Measurements from ENCODE around the gene FKBP14.
"Not testable (repeated sequence)": the region's sequence is repeated elsewhere in the genome, so short reads cannot be mapped to it uniquely, and the experiment has no call there.

Gene FKBP14

DNA sequence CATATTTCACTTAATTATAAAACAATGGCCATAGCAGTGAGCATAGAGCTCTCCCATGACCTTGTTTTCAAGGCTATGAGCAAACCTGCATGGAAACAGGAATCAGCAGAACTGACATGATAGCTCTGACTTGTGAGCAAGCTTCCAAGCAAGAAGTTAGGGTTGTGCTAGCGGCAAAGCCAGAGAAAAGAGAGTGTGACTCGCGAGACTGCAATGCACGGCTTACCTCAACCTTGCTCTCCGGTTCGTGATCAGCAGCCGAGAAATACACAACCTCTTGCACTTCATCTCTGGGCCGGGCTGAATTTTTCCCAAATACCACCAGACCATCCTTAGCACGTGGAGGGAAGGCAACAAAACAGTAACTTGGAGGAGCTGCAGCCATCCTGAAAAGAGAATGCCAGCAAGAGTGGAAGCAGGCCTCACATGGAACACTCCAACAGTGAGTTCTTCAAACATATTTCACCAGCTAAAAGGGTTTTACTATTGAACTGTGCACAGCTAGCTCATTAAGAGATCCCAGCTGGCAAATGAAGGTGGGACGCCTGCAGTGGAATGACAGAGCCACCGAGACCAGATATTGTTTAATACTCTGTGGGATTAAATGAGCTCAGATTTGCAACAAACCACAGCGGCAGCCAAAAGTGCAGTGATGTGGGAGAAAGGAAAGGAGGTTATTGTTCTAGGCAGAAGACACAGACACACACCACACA lies 57.7 kb downstream of the FKBP14 start:
- Histone ChIP-seq H3K4me1 (ENCODE audit: insufficient read depth, poor library complexity, severe bottlenecking) (peaks cover 2% of the 10 kb centered on the region), H3K4me3 (ENCODE audit: severe bottlenecking) (no peak overlapping the region), H3K27me3 (ENCODE audit: insufficient read depth, poor library complexity, severe bottlenecking) (no peaks in the 10 kb centered on the region), H3K36me3 (ENCODE audit: low read depth) (peaks cover 43% of the 10 kb centered on the region), H3K9me3 (ENCODE audit: severe bottlenecking) (peaks cover 2% of the 10 kb centered on the region), H3K27ac (ENCODE audit: poor library complexity, severe bottlenecking) (no peak overlapping the region)
- DNase-seq (ENCODE audit: low spot score) (no peak), ATAC-seq (ENCODE audit: low read depth) (no peak)
- TF ChIP-seq, protein P1, sequence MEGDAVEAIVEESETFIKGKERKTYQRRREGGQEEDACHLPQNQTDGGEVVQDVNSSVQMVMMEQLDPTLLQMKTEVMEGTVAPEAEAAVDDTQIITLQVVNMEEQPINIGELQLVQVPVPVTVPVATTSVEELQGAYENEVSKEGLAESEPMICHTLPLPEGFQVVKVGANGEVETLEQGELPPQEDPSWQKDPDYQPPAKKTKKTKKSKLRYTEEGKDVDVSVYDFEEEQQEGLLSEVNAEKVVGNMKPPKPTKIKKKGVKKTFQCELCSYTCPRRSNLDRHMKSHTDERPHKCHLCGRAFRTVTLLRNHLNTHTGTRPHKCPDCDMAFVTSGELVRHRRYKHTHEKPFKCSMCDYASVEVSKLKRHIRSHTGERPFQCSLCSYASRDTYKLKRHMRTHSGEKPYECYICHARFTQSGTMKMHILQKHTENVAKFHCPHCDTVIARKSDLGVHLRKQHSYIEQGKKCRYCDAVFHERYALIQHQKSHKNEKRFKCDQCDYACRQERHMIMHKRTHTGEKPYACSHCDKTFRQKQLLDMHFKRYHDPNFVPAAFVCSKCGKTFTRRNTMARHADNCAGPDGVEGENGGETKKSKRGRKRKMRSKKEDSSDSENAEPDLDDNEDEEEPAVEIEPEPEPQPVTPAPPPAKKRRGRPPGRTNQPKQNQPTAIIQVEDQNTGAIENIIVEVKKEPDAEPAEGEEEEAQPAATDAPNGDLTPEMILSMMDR (IDR thresholded peaks at IDR 0.05; ENCODE audit: poor library complexity, severe bottlenecking) = no peak

DNA sequence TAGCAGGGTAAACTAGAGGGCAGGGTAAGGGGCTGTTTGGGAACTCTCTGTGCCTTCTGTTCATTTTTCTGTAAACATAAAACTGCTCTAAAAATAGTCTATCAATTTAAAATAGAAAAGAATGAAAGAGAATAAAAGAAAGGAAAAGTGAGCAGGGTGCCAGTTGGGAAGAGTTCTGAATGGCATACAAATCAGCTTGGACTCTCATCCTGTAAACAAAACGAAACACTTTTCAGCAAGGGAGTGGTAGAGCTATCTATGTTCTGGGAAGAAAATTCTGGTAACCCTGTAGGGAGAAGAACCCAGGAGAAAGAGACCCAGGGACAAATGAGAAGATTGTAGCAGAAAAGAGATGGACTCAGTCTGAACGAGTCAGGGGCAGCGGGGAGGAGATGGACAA lies 61.5 kb downstream of the FKBP14 start:
- DNase-seq (ENCODE audit: low spot score) = no peak
- H3K4me3 ChIP-seq (ENCODE audit: severe bottlenecking) = no peak overlapping the region
- H3K4me1 ChIP-seq (ENCODE audit: insufficient read depth, poor library complexity, severe bottlenecking) = no peaks in the 10 kb centered on the region
- H3K9me3 ChIP-seq (ENCODE audit: severe bottlenecking) = peaks cover 2% of the 10 kb centered on the region
- H3K27ac ChIP-seq (ENCODE audit: poor library complexity, severe bottlenecking) = no peak overlapping the region
- H3K36me3 ChIP-seq (ENCODE audit: low read depth) = peaks cover 58% of the 10 kb centered on the region
- ATAC-seq (ENCODE audit: low read depth) = no peak
- TF ChIP-seq, protein P1 (IDR thresholded peaks at IDR 0.05; ENCODE audit: poor library complexity, severe bottlenecking) = no peak
- H3K27me3 ChIP-seq (ENCODE audit: insufficient read depth, poor library complexity, severe bottlenecking) = no peaks in the 10 kb centered on the region

DNA sequence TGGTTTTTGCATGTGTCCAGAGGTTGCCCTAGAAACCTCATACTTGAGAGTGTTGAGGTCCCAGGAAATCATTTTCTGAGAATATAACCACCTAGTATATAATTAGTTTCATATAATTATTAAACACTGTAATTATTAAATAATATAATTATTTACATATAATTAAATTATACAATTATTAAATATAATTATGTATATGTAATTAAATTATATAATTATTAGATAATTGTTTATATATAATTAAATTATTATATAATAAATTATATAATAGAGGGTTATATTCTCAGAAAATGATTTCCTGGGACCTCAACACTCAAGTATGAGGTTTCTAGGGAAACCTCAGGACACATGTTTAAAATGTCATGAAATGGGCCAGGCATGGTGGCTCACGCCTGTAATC lies 64.5 kb downstream of the FKBP14 start:
- Histone ChIP-seq H3K9me3 (ENCODE audit: severe bottlenecking) (peaks cover 2% of the 10 kb centered on the region), H3K27me3 (ENCODE audit: insufficient read depth, poor library complexity, severe bottlenecking) (no peaks in the 10 kb centered on the region), H3K27ac (ENCODE audit: poor library complexity, severe bottlenecking) (no peak overlapping the region), H3K36me3 (ENCODE audit: low read depth) (peaks cover 46% of the 10 kb centered on the region), H3K4me3 (ENCODE audit: severe bottlenecking) (no peak overlapping the region), H3K4me1 (ENCODE audit: insufficient read depth, poor library complexity, severe bottlenecking) (no peaks in the 10 kb centered on the region)
- TF ChIP-seq, protein P1 (IDR thresholded peaks at IDR 0.05; ENCODE audit: poor library complexity, severe bottlenecking) = no peak
- DNase-seq (ENCODE audit: low spot score) (no peak), ATAC-seq (ENCODE audit: low read depth) (no peak)

DNA sequence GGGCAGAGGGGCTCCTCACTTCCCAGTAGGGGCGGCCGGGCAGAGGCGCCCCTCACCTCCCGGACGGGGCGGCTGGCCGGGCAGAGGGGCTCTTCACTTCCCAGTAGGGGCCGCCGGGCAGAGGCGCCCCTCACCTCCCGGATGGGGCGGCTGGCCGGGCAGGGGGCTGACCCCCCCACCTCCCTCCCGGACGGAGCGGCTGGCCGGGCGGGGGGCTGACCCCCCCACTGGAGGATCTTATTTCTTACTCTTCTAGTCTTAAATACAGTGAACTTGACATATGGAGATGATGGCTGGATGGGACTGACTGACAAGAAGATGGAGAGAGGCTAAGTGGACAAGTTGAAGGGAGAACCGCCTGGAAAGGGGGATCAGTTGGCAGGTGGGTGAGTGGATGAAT lies 64.9 kb downstream of the FKBP14 start:
- not testable (repeated sequence) for ATAC-seq (ENCODE audit: low read depth); H3K9me3 ChIP-seq (ENCODE audit: severe bottlenecking)
- H3K36me3 ChIP-seq (ENCODE audit: low read depth) = peaks cover 42% of the 10 kb centered on the region

More for the DNA sequence above, 64.9 kb downstream of the FKBP14 start:
- H3K4me1 ChIP-seq (ENCODE audit: insufficient read depth, poor library complexity, severe bottlenecking); DNase-seq (ENCODE audit: low spot score); H3K27me3 ChIP-seq (ENCODE audit: insufficient read depth, poor library complexity, severe bottlenecking); H3K27ac ChIP-seq (ENCODE audit: poor library complexity, severe bottlenecking); H3K4me3 ChIP-seq (ENCODE audit: severe bottlenecking): not testable (repeated sequence)
